ENCODE measurements around the gene AP3D1.

The AP3D1 gene

DNA sequence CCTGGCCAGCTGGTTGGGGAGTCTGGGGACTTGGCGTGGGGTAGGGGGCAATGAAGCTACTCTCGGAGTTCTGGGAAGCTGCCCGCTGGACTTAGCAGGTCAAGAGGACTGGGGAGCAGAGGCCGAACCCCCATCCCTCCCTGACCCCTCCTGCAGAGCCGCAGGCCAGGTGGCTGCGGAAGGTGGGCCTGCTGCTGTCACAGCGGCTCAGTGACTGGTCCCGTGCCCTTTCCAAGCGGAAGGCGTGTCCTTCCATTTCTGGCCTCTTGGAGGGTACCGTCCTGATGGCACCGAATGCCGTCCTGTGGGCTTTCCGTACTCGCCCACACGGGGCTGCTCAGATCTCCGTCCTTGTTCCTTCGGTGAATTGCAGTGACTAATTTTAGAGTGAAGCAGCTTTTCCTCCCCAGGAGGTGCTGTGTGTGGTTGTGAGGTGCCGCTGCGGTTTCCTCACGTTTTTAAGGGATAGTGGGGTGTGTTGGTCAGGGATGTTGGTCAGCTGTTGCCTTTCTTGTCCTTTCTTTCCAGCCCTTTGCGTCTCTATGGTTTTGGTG is 33.1 kb upstream of the AP3D1 start:
- no peak overlapping the region for H3K9ac ChIP-seq (ENCODE audit: low read length in 5 of 5)
- H3K9me3 ChIP-seq (ENCODE audit: control insufficient read depth in 5 of 5, low read length in 5 of 5), result no peaks in the 10 kb centered on the region
- peaks cover 10 to 41% (median 30%) of the 10 kb centered on the region in 5 donors for H3K4me1 ChIP-seq (ENCODE audit: control insufficient read depth in 5 of 5, insufficient read depth in 5 of 5, low read length in 5 of 5)
- H3K27ac ChIP-seq (ENCODE audit: low read depth, low read length), result no peak overlapping the region
- H3K4me3 ChIP-seq (ENCODE audit: low read depth in 1 of 5, low read length in 5 of 5), result no peak overlapping the region
- no peaks in the 10 kb centered on the region for H3K27me3 ChIP-seq (ENCODE audit: control insufficient read depth in 5 of 5, insufficient read depth in 4 of 5, low read length in 5 of 5)
- peaks cover 0 to 47% (median 32%) of the 10 kb centered on the region in 5 donors for H3K36me3 ChIP-seq (ENCODE audit: control insufficient read depth in 5 of 5, insufficient read depth in 5 of 5, low read length in 5 of 5)

GRCh38 chr19:2181633-2181997 is 30.2 kb upstream of the AP3D1 start:
- Histone ChIP-seq H3K4me3 (ENCODE audit: low read depth in 1 of 5, low read length in 5 of 5) (no peak overlapping the region), H3K9me3 (ENCODE audit: control insufficient read depth in 5 of 5, low read length in 5 of 5) (no peaks in the 10 kb centered on the region), H3K36me3 (ENCODE audit: control insufficient read depth in 5 of 5, insufficient read depth in 5 of 5, low read length in 5 of 5) (peaks cover 0 to 33% (median 22%) of the 10 kb centered on the region in 5 donors), H3K27ac (ENCODE audit: low read depth, low read length) (no peak overlapping the region), H3K4me1 (ENCODE audit: control insufficient read depth in 5 of 5, insufficient read depth in 5 of 5, low read length in 5 of 5) (peaks cover 7 to 18% (median 14%) of the 10 kb centered on the region in 5 donors), H3K27me3 (ENCODE audit: control insufficient read depth in 5 of 5, insufficient read depth in 4 of 5, low read length in 5 of 5) (no peaks in the 10 kb centered on the region), H3K9ac (ENCODE audit: low read length in 5 of 5) (no peak overlapping the region)

GRCh38 chr19:2180881-2181632 is 29.7 kb upstream of the AP3D1 start:
- Histone ChIP-seq H3K4me1 (ENCODE audit: control insufficient read depth in 5 of 5, insufficient read depth in 5 of 5, low read length in 5 of 5) (peaks cover 2 to 12% (median 8%) of the 10 kb centered on the region in 5 donors), H3K9ac (ENCODE audit: low read length in 5 of 5) (no peak overlapping the region), H3K36me3 (ENCODE audit: control insufficient read depth in 5 of 5, insufficient read depth in 5 of 5, low read length in 5 of 5) (peaks cover 0 to 37% (median 23%) of the 10 kb centered on the region in 5 donors)

GRCh38 chr19:2180114-2180513 is 28.7 kb upstream of the AP3D1 start:
- Histone ChIP-seq H3K27me3 (ENCODE audit: control insufficient read depth in 5 of 5, insufficient read depth in 4 of 5, low read length in 5 of 5) (no peaks in the 10 kb centered on the region), H3K27ac (ENCODE audit: low read depth, low read length) (no peak overlapping the region), H3K36me3 (ENCODE audit: control insufficient read depth in 5 of 5, insufficient read depth in 5 of 5, low read length in 5 of 5) (peaks cover 0 to 39% (median 23%) of the 10 kb centered on the region in 5 donors), H3K9me3 (ENCODE audit: control insufficient read depth in 5 of 5, low read length in 5 of 5) (no peaks in the 10 kb centered on the region), H3K9ac (ENCODE audit: low read length in 5 of 5) (no peak overlapping the region), H3K4me1 (ENCODE audit: control insufficient read depth in 5 of 5, insufficient read depth in 5 of 5, low read length in 5 of 5) (peaks cover 0 to 4% (median under 1%) of the 10 kb centered on the region in 5 donors), H3K4me3 (ENCODE audit: low read depth in 1 of 5, low read length in 5 of 5) (no peak overlapping the region)

More at GRCh38 chr19:2180881-2181632, 29.7 kb upstream of the AP3D1 start:
- no peaks in the 10 kb centered on the region for H3K27me3 ChIP-seq (ENCODE audit: control insufficient read depth in 5 of 5, insufficient read depth in 4 of 5, low read length in 5 of 5)
- no peak overlapping the region for H3K27ac ChIP-seq (ENCODE audit: low read depth, low read length)
- no peak overlapping the region for H3K4me3 ChIP-seq (ENCODE audit: low read depth in 1 of 5, low read length in 5 of 5)
- no peaks in the 10 kb centered on the region for H3K9me3 ChIP-seq (ENCODE audit: control insufficient read depth in 5 of 5, low read length in 5 of 5)

GRCh38 chr19:2179095-2179494 is 27.7 kb upstream of the AP3D1 start:
- Histone ChIP-seq H3K9me3 (ENCODE audit: control insufficient read depth in 5 of 5, low read length in 5 of 5) (no peaks in the 10 kb centered on the region), H3K4me1 (ENCODE audit: control insufficient read depth in 5 of 5, insufficient read depth in 5 of 5, low read length in 5 of 5) (peaks cover 0 to 3% (median 0%) of the 10 kb centered on the region in 5 donors), H3K27ac (ENCODE audit: low read depth, low read length) (no peak overlapping the region), H3K9ac (ENCODE audit: low read length in 5 of 5) (no peak overlapping the region), H3K4me3 (ENCODE audit: low read depth in 1 of 5, low read length in 5 of 5) (no peak overlapping the region), H3K27me3 (ENCODE audit: control insufficient read depth in 5 of 5, insufficient read depth in 4 of 5, low read length in 5 of 5) (no peaks in the 10 kb centered on the region), H3K36me3 (ENCODE audit: control insufficient read depth in 5 of 5, insufficient read depth in 5 of 5, low read length in 5 of 5) (peaks cover 0 to 36% (median 20%) of the 10 kb centered on the region in 5 donors)

GRCh38 chr19:2176337-2176994 is 25.1 kb upstream of the AP3D1 start:
- no peaks in the 10 kb centered on the region for H3K27me3 ChIP-seq (ENCODE audit: control insufficient read depth in 5 of 5, insufficient read depth in 4 of 5, low read length in 5 of 5)
- H3K4me1 ChIP-seq (ENCODE audit: control insufficient read depth in 5 of 5, insufficient read depth in 5 of 5, low read length in 5 of 5), result peaks cover 3 to 9% (median 6%) of the 10 kb centered on the region in 5 donors
- no peaks in the 10 kb centered on the region for H3K9me3 ChIP-seq (ENCODE audit: control insufficient read depth in 5 of 5, low read length in 5 of 5)
- H3K36me3 ChIP-seq (ENCODE audit: control insufficient read depth in 5 of 5, insufficient read depth in 5 of 5, low read length in 5 of 5), result peaks cover 0 to 33% (median 13%) of the 10 kb centered on the region in 5 donors
- H3K27ac ChIP-seq (ENCODE audit: low read depth, low read length), result no peak overlapping the region
- no peak overlapping the region for H3K4me3 ChIP-seq (ENCODE audit: low read depth in 1 of 5, low read length in 5 of 5)
- no peak overlapping the region for H3K9ac ChIP-seq (ENCODE audit: low read length in 5 of 5)

GRCh38 chr19:2175742-2176141 is 24.4 kb upstream of the AP3D1 start:
- no peaks in the 10 kb centered on the region for H3K9me3 ChIP-seq (ENCODE audit: control insufficient read depth in 5 of 5, low read length in 5 of 5)
- no peaks in the 10 kb centered on the region for H3K27me3 ChIP-seq (ENCODE audit: control insufficient read depth in 5 of 5, insufficient read depth in 4 of 5, low read length in 5 of 5)
- H3K36me3 ChIP-seq (ENCODE audit: control insufficient read depth in 5 of 5, insufficient read depth in 5 of 5, low read length in 5 of 5), result peaks cover 0 to 26% (median 7%) of the 10 kb centered on the region in 5 donors
- no peak overlapping the region for H3K27ac ChIP-seq (ENCODE audit: low read depth, low read length)
- H3K4me3 ChIP-seq (ENCODE audit: low read depth in 1 of 5, low read length in 5 of 5), result no peak overlapping the region
- H3K4me1 ChIP-seq (ENCODE audit: control insufficient read depth in 5 of 5, insufficient read depth in 5 of 5, low read length in 5 of 5), result peaks cover 3 to 14% (median 13%) of the 10 kb centered on the region in 5 donors
- H3K9ac ChIP-seq (ENCODE audit: low read length in 5 of 5), result no peak overlapping the region

DNA sequence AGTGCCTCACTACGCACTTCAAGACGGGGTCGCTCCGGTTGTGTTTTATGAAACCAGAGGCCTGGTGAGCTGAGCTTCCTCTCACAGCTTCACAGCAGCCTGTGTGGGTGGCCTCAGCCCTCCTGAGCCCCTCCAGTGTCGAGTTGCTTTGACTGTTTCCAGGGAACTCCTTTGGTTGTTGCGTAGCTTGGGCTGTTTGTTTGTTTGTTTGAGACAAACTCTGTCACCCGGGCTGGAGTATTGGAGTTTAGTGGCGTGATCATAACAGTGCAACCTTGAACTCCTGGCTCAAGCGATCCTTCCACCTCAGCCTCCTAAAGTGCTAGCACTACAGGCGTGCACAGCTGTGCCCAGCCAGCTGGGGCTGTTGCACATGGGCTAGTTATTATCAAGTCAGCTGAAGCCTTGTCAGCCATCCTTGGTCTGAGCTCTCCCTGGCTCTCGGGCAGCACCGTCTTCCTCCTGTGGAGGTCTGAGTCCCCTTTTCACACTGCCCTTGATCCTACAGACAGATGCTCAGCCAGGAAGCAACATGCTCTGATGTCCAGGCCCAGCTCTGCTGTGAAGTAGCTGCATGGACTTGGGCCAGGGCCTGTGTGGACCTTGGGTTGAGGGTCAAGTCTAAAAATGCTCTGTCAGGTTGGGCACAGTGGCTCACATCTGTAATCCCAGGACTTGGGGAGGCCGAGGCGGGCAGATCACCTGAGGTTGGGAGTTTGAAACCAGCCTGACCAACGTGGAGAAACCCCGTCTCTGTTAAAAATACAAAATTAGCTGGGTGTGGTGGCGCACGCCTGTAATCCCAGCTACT is 22.6 kb upstream of the AP3D1 start:
- H3K9ac ChIP-seq (ENCODE audit: low read length in 5 of 5), result no peak overlapping the region
- no peak overlapping the region for H3K27ac ChIP-seq (ENCODE audit: low read depth, low read length)
- no peak overlapping the region for H3K4me3 ChIP-seq (ENCODE audit: low read depth in 1 of 5, low read length in 5 of 5)
- H3K36me3 ChIP-seq (ENCODE audit: control insufficient read depth in 5 of 5, insufficient read depth in 5 of 5, low read length in 5 of 5), result peaks cover 0 to 24% (median 5%) of the 10 kb centered on the region in 5 donors
- no peaks in the 10 kb centered on the region for H3K27me3 ChIP-seq (ENCODE audit: control insufficient read depth in 5 of 5, insufficient read depth in 4 of 5, low read length in 5 of 5)
- peaks cover 3 to 31% (median 29%) of the 10 kb centered on the region in 5 donors for H3K4me1 ChIP-seq (ENCODE audit: control insufficient read depth in 5 of 5, insufficient read depth in 5 of 5, low read length in 5 of 5)
- H3K9me3 ChIP-seq (ENCODE audit: control insufficient read depth in 5 of 5, low read length in 5 of 5), result no peaks in the 10 kb centered on the region

- Histone ChIP-seq H3K4me3 (ENCODE audit: low read depth in 1 of 5, low read length in 5 of 5) (no peak overlapping the region), H3K4me1 (ENCODE audit: control insufficient read depth in 5 of 5, insufficient read depth in 5 of 5, low read length in 5 of 5) (peaks cover 3 to 36% (median 33%) of the 10 kb centered on the region in 5 donors)
Measured at GRCh38 chr19:2173388-2173766, 22.0 kb upstream of the AP3D1 start.

More at GRCh38 chr19:2173388-2173766, 22.0 kb upstream of the AP3D1 start:
- Histone ChIP-seq H3K9ac (ENCODE audit: low read length in 5 of 5) (no peak overlapping the region), H3K9me3 (ENCODE audit: control insufficient read depth in 5 of 5, low read length in 5 of 5) (no peaks in the 10 kb centered on the region), H3K27ac (ENCODE audit: low read depth, low read length) (no peak overlapping the region), H3K27me3 (ENCODE audit: control insufficient read depth in 5 of 5, insufficient read depth in 4 of 5, low read length in 5 of 5) (no peaks in the 10 kb centered on the region), H3K36me3 (ENCODE audit: control insufficient read depth in 5 of 5, insufficient read depth in 5 of 5, low read length in 5 of 5) (peaks cover 0 to 24% (median 5%) of the 10 kb centered on the region in 5 donors)
